Measurements from ENCODE around the gene SRRM5.
"Not testable (repeated sequence)": the region's sequence is repeated elsewhere in the genome, so short reads cannot be mapped to it uniquely, and the experiment has no call there.

Gene SRRM5

DNA sequence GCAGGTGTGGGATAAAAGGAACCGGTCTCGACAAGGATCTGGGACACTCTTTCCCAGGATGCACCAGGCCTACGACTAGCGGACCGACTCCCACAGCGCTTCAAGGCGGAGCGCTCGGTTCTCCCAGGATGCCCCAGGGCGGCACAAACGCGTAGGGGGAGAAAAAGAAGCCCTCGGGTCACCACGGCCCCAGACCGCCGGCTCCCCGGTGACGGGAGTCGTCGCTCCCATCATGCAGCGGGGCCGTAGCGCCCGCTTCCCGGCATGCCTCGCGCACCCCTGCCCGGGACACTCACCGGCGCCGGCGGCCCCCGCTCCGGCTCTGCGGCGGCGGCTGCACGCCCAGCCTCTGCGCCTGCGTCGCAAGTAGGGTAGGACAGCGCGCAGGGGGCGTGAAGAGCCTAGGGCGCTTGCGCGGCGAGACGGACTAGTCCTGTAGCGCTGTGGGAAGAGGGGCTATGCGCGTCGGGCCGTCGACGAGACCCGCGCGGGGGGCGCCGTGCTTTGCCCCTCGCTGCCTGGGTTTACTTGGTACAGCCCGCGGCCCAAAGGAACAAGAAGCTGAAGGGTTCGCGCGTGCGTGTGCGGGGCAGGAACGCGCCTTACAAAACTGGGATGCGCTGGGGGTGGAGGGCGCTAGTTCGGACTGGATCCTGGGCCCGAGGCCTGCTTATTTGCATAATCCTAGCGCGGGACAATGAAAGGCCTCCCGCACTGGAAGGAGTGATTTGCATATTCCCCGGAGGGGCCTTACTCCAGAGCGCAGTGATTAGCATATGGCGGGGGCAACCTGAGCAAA is 7.6 kb downstream of the SRRM5 start, which contains the start of gene ZNF428:
Gene ZNF428, minus strand, starts transcription at position 368 of the 799 bp plus-strand sequence. CDS start 5,325 bp downstream, outside the sequence.
- DNase-seq = peak; percentile 67

DNA sequence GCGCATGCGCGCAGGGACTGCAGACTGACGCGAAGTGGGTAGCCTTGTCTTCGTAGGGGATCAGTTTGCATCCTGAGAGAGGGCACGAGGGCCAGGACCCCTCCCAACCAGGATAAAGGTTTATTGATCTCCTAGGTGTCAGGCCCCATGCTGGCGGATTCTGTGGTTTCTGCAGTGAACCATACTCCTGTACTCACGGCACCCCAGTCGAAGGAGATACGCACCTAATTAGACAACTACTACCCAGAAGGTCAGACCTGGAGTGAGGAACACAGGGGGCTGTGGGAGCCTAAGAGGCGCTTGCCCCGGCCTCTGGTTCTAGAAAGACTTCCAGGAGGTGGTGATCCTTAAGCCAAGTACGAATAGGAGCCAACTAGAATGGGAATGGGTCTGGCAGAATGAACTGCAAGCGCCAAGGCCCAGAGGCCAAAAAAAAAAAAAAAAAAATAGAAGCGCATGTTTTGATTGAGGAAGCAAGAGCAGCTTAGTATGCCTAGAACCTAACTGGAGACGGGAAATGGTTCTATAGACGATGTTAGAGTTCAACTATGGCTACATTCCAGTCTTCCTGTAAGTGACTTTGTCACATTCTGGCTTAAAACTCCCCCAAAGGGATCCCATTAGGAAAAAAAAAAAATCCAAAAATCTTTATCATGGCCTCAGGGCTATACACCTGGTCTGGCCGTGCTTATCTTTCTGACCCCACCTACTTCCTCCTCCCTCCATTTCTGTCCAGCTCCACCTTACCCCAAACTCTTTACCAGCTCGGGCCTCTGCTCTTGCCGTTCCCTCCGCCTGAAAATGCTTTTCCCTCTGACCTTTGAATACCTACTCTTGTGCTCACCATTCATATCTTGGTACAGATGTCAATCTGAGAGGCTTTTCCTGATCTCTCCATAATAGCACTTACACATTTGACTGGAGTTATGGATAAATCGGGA is 8.4 kb downstream of the SRRM5 start:
- DNase-seq = no peak

DNA sequence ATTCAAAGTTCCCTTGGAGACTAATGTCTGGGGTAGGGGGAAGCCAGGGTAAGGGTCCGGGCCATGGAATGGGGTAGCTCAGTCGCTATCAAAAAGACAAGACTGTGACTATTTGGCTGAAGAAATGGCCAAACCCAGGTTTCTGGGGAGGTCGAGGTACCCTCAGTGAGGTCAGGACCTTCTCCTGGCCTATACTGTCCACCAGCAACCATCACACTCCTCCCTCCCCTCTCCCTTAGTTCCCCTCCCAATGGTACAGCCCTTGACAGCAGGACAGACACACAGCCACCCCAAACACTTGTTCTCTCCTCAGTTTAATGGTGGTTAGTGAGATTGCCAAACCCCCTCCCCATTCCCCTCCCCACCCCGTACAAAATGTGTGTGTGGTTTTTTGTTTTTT is 10.2 kb downstream of the SRRM5 start:
- DNase-seq = no peak

DNA sequence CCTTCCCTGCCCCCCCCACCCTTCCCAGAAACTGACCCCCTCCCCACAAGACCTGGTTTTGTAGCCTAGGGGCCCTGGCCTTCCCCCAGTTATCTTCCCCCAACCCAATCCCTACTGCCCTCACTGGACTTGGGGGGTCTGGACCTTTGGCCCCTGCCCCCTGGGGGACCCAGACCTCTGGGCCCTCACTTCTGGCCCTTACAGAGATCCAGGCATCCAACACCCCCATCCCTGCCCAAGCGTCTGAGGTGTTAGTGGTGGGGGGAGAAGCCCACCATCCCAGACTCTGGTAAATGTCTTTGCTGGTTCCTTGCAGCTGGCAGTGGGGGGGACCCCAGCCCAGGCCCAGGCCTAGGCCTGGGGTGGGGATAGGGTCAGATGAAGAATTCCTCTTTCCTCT is 11.1 kb downstream of the SRRM5 start:
- no peak for DNase-seq

DNA sequence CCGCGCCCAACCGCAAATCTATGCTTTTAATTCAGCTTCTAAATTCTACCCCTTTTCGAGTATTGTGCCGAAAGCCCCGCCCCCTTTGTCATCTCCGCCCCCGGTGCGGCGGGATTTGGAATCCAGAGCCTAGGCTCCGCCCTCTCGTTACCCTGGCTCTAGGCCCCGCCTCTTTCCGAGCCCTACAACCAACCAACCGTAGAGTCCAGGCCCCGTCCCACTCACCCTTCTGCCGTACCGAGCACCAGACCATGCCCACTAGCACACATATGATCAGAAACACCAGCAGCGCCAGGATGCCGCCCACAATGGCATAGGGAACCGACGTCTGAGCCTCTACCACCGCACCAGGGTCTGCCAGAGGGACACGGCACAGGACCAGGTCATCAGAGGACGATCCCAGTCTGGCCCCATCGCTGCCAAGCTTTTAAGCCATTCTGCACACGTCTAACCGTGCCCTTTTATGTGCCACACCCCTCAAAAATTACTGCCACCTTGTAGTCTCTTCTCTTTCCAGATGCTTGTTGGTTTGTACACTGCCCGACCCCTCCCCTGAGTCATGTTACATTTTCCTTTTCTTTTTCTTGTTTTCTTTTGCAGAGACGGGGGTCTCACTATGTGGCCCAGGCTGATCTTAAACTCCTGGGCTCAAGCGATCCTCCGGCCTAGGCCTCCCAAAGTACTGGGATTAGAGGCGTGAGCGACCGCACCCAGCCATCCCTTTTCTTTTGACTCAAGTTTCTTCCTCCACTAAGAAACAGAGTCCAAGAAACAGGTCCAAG is 12.2 kb downstream of the SRRM5 start:
- DNase-seq = no peak

DNA sequence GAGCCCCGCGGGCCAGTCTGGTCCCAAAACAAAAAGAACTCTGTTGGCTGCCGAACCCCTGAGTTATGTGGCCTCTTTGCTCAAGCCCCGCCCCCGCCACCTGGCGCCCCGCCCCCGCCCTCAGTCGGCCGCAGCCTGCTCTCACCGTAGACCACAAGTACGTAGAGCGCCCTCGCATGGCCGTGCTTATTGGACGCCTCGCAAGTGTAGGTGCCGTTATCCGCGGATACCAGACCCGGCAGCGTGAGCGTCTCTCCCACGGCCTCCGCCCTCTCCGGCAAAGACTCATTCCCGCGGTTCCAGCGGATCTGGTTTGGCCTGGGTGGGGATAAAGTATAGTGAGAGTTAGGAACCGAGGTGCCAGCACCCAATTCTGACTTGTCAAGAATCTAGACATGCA is 13.0 kb downstream of the SRRM5 start:
- DNase-seq = no peak

DNA sequence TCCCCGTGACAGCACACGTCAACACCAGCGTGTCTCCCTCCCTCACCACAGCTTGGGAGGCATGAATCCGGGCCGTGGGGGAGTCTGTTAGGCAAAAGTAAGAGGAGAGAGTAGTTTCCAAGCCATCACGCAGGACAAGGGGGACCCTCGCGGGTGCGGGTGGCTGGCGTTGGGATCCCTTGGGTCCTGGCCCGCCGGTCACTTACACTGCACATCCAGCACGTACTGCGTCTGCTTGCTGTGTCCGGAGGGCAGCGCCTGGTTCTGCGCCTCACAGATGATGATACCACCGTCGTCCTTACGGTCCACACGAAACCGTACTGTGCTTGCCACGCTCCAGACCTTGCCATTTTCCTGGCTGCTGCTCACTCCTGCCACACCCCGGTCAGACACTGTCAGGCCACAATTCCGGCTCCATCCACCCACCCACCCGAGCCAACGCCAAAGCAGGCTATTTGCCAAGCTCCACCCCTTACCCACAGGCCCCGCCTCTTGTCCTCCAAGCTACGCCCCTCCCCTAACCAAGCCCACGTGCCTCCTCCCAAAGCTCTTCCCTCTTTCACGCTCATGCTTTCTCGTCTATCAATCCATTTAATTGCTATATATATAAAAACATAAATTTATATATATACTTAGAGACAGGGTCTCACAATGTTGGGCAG is 14.2 kb downstream of the SRRM5 start:
- DNase-seq = no peak

DNA sequence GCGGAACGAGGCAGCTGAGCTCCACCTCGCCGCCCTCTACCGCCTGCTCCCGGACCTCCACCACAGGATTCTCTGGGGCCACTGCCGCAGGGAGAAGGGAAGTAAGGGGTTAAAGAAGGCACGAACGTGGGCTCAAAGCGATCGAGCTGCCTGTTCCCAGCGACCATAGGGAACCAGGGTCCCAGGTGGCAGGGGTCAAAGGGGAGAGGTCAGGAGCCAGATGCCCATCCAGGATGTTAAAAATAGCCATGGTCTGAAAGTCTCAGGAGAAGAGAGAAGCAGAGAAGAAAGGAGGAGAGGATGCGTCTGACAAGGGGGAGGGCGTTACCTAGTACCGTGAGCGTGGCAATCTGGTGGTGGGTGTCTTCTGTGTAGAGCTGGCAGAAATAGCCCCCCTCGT is 14.9 kb downstream of the SRRM5 start:
- no peak for DNase-seq

DNA sequence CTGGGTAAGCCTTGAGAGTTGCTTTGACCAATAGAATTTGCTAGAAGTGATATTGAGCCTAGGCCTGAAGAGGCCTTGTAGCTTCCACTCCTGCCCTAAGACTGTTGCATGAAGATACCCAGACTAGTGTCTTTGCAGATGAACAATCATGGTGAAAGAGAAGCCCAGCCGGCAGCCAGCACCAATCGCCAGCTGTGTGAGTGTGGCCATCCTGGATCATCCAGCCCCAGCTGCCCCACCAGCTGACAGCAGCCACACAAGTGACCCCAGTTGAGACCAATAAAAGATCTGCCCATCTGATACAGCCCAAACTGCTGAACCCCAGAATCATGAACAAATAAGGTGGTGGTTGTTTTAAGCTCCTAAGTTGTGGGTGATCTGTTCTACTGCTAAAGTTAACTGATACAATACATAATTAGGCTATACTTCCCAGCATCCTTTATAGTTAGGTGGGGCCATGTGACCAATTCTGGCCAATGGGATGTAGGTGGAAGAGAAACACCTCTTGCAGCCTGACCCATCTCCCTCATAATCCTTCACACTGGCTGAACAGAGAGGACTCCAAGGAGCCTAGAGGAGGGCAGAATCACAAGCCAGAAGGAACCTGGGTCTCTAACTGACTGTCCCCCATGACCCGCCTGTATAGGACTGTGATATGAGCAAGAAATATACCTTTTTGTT is 16.9 kb downstream of the SRRM5 start:
- DNase-seq = no peak

DNA sequence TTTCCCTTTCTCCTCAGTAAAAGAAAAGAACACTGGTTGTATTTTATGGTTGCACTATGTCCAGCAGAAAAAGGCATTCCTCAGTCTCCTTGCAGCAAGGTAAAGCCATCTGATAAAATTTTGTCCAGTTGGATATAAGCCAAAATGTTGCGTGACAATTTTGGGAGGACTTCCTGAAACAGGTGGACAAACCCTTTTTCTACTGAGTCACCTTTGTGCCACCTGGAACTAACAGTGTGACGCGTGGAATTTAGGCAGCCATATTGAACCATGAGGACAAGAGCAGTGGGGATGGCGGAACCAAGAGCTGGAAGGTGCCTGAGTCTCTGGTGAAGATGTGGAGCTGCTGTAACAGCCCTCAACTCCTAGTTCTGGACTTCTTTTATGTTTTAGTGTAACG is 19.6 kb downstream of the SRRM5 start:
- DNase-seq = no peak

DNA sequence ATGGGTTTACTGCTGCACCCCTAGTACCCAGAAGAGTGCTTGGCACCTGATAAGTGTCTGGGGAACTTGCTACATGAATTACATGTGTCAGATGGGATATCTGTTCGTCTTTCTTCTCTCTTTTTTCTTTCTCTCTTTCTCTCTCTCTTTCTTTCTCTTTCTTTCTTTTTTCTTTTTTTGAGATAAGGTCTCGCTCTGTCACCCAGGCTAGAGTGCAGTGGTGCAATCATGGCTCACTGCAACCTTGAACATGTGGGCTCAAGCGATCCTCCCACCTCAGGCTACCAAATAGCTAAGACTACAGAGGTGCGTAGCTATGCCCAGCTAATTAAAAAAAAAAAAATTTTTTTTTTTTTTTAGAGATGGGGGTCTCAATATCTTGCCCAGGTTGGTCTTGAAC is 21.6 kb downstream of the SRRM5 start:
- no peak for DNase-seq

DNA sequence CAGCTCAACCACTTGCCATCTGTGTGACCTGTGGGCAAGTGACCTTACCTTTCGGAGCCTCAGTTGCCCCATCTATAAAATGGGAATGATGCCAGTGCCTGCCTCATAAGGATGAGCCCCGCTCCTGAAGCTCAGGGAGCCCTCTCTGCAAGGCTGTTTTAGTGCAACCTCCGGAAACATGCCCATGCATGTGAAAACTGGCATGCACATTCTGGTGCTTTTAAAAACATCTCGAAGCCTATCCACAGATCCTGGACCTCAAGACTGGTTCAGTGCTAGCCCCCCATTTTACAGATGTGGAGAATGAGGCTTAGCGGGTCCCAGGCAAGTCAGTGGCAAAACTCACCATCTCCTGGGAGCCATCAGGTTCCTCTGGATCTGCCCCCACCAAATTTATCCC is 22.2 kb downstream of the SRRM5 start:
- no peak for DNase-seq

DNA sequence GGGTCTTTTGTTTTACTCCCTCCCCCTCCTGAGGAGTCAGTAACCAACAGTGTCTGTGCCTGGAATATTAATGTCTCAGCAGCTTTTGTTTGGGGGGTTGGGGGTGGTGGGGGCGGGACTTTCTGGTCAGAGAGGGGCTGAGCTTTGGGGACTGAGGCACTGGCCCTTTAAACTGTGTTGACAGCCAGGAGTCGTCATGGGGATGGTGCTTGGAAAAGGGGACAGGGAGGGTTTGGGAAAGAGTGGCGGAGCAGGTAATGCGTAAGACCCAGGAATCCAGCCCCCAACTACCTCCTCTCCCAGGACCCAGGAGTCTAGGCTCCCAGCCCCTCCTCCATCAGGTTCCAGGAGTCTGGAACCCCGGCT is 22.6 kb downstream of the SRRM5 start:
- DNase-seq = no peak

DNA sequence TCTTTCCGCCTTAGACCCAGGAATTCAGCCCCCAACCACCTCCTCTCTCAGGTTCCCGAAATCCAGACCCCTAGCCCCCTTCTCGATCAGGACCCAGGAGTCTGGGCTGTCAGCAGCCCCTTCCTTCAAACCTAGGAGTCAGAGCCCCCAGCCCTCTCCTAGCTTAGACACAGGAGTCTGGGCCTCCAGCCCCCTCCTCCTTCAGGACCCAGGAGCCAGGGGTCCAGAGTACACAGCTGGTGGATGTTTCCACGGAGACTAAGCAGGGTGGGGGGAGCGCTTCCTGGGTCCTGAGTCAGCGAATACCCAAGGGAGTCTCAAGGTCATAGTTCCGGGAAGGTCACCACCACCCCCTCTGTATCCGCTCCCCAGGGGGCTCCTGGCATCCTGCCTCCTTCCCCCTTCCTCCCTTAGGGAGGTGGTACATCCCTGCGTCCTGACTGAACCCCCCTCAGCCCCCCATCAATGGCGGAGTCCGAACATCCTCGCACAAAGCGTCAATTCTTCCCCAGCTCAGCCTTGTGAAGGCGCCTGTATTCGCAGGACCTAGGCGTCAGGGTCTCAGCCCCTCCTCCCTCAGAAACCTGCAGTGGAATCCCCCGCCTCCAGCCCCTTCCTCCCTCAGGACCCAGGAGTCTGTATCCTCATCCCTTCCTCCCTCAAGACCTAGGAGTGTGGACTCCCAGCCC is 23.1 kb downstream of the SRRM5 start:
- DNase-seq = no peak

DNA sequence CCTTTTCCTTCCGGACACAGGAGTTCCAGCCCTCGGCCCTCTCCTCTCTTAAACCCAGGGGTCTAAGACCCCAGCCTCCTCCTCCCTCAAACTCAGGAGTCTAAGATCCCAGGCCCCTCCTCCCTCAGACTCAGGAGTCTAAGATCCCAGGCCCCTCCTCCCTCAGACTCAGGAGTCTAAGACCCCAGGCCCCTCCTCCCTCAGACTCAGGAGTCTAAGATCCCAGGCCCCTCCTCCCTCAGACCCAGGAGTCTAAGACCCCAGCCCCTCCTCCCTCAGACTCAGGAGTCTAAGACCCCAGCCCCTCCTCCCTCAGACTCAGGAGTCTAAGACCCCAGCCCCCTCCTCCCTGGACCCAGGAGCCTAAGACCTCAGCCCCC is 23.7 kb downstream of the SRRM5 start:
- not testable (repeated sequence) for DNase-seq

DNA sequence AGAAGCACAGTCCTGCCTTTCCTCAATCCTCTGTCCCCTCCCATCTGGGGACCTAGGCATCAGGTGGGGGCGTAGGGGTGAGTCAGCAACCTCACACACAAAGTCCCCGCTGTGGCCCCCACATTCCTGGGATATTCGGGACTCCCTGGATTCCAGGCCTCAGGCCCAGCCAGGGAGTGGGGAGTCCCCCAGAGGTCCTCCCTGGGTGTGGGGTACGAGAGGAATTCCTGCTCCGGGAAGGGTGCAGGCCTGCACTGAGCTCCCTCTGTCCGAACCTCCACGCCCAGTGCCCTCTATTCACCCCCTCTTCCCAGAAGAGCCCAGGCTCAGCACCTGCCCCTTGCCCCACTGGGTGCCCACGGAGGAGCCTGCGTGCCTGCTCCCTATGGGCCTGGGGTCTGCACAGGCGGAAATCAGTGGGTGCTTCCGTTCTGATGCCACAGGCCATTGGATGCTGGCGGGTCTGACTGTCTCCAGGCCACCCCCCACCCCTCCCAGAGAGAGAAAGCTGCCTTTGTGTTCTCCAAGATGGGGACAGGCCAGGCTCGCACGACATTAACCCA is 24.3 kb downstream of the SRRM5 start:
- DNase-seq = no peak

DNA sequence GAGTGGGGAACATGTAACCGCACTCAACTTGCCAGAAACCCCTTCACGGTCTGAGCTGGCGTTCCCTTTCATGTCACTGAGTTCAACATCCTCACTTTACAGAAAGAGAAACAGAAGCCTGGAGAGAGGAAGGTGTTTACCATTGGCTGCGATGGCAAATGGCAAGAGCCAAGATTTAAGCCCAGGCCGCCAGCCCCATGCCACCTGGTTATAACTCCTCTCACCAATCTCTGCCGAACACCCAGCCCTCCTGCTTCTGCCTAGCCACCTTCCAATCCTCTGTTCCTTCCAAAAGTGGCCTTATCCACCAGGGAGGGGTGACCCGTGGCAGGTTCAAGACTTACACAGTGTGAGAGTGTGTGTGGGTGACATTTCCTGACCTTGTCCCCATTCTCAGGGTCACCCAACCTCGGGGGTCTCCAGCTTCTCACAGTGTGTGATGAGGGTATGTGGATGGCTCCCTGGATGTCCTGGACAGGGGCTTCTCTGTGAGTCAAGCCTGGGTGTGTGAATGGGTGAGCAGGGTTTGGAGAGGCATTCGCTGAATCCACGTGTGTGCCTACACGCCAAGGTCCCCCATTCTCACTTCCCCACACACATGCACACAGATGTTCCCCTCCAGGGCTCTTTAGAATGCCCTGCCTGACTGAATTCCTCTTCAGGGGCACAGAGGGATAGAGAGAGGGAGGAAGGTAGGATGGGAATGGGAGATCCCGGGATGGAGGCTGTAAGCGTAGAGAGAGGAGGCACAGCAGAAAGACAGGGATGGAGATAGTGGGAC is 26.5 kb downstream of the SRRM5 start:
- DNase-seq = no peak

DNA sequence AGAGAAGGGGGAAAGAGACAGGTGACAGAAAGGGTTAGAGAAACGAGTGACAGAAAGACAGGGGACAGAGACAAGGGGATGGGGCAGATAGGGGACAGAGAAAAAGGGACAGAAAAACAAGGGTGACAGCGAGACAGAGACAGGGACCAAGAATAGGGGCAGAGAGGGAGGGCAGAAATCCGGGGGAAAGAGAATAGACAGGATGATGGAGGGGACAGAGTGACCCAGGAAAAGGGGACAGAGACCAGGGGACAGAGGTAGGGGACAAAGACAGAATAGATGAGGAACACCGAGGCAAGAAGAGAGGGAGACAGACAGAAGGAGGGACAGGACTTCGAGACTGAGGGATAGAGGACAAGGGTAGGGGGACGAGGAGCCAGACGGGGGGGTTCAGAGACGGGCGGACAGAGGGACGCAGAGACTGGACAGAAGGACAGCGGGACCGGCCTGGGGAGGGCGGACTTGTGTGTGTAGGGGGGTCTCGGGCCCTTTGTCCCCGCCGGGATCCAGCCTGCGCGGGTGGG is 27.2 kb downstream of the SRRM5 start:
- no peak for DNase-seq

DNA sequence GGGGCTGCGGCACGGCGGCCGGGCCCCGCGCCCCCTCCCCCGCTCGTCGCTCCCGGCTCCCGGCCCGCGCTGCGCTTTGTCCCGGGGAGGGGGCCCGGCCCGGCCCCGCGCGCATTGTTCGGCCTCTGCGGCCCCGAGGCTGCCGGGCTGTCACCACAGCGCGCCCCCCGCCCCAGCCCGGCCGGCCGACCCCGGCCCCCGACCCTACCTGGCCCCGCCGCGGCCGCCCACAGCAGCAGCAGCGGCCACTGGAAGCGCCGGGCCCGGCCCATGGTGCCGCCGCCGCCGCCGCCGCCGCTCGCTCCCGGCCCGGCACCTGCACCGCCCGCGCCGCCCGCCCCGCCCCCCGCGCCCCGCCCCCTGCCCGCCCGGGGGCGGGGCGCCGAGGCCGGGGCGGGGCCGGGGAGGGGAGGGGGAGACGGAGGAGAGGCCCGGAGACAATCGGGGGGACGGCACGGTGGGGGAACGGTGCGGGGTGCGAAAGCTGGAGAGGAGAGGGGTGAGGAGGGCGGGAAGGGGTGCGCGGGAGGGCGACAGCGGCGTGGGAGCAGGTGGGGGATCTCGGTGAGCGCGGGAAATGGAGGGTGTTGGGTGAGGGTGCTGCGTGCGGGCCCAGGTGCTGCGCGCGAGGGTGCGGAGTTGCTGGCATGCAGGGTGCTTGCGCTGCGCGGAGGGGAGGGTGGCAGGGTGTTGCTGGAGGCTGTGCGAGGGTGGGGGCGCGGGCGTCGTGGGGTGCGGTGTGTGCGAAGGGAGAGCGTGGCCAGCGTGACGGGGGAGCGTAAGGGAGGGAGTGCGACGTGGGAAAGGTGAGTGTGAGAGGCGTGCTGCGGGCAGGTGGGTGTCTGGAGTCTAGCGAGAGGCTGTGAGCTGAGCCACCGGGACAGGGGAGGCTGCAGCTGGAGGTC is 27.9 kb downstream of the SRRM5 start, which contains the start of gene CADM4:
Gene CADM4, minus strand, starts transcription at position 332 of the 905 bp plus-strand sequence. Its CDS starts 60 bp downstream, at position 272.
- DNase-seq = no peak

All from T1000 (cell line).